ENCODE measurements around the gene MRRF.
"Not testable (repeated sequence)": the region's sequence is repeated elsewhere in the genome, so short reads cannot be mapped to it uniquely, and the experiment has no call there.

MRRF gene

DNA sequence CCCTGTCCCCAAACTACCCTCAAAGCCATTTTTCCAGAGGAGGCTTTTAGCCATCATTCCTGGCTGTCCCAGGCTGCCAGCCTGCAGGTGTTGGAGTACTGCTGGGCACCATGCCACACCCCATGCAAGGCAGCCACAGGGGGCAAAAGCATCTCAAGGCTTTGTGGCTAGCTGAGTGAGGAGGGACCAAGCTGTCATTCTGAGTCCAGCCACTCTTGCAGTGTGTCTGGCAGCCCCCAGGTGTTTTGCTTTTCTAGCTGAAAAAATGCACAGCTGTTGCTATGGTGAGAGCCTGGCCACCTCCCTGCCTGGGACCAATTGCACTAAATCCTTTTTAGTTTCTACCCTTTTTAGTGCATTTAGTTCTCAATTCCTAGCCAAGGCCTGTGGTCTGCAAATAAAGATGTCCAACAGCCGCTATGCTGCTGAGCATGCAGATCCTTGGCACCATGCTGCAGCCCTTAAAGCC, 55.8 kb downstream of the MRRF start:
- DNase-seq (ENCODE audit: extremely low read depth, insufficient read length), result no peak
- H3K36me3 ChIP-seq (ENCODE audit: control insufficient read depth, insufficient read depth, low read length), result peaks cover 10% of the 10 kb centered on the region
- TF ChIP-seq CTCF (IDR thresholded peaks at IDR 0.05; ENCODE audit: insufficient read depth, low read length, poor library complexity, severe bottlenecking), result no peak
- H3K4me3 ChIP-seq (replicated peaks; ENCODE audit: low read depth, low read length), result no peak overlapping the region
- H3K27me3 ChIP-seq (replicated peaks; ENCODE audit: control insufficient read depth, insufficient read depth, low read length), result no peaks in the 10 kb centered on the region

- no peak overlapping the region for H3K4me3 ChIP-seq (replicated peaks; ENCODE audit: low read depth, low read length)
- DNase-seq (ENCODE audit: extremely low read depth, insufficient read length), result no peak
- TF ChIP-seq CTCF (IDR thresholded peaks at IDR 0.05; ENCODE audit: insufficient read depth, low read length, poor library complexity, severe bottlenecking), result no peak
- peaks cover 8% of the 10 kb centered on the region for H3K36me3 ChIP-seq (ENCODE audit: control insufficient read depth, insufficient read depth, low read length)
- no peaks in the 10 kb centered on the region for H3K27me3 ChIP-seq (replicated peaks; ENCODE audit: control insufficient read depth, insufficient read depth, low read length)
Observed at GRCh38 chr9:122322553-122322952, 57.9 kb downstream of the MRRF start.

GRCh38 chr9:122324665-122325064, 60.0 kb downstream of the MRRF start:
- H3K36me3 ChIP-seq (ENCODE audit: control insufficient read depth, insufficient read depth, low read length); DNase-seq (ENCODE audit: extremely low read depth, insufficient read length); H3K4me3 ChIP-seq (replicated peaks; ENCODE audit: low read depth, low read length); H3K27me3 ChIP-seq (replicated peaks; ENCODE audit: control insufficient read depth, insufficient read depth, low read length): not testable (repeated sequence)

- DNase-seq (ENCODE audit: extremely low read depth, insufficient read length), result no peak
- no peak overlapping the region for H3K4me3 ChIP-seq (replicated peaks; ENCODE audit: low read depth, low read length)
- no peaks in the 10 kb centered on the region for H3K27me3 ChIP-seq (replicated peaks; ENCODE audit: control insufficient read depth, insufficient read depth, low read length)
- TF ChIP-seq CTCF (IDR thresholded peaks at IDR 0.05; ENCODE audit: insufficient read depth, low read length, poor library complexity, severe bottlenecking), result no peak
- peaks cover 8% of the 10 kb centered on the region for H3K36me3 ChIP-seq (ENCODE audit: control insufficient read depth, insufficient read depth, low read length)
Observed at GRCh38 chr9:122325124-122325523, 60.4 kb downstream of the MRRF start.

- no peak for DNase-seq (ENCODE audit: extremely low read depth, insufficient read length)
- H3K27me3 ChIP-seq (replicated peaks; ENCODE audit: control insufficient read depth, insufficient read depth, low read length), result no peaks in the 10 kb centered on the region
- H3K36me3 ChIP-seq (ENCODE audit: control insufficient read depth, insufficient read depth, low read length), result peaks cover 6% of the 10 kb centered on the region
- no peak for TF ChIP-seq CTCF (IDR thresholded peaks at IDR 0.05; ENCODE audit: insufficient read depth, low read length, poor library complexity, severe bottlenecking)
- H3K4me3 ChIP-seq (replicated peaks; ENCODE audit: low read depth, low read length), result no peak overlapping the region
Observed at GRCh38 chr9:122327175-122327574, 62.5 kb downstream of the MRRF start.

- TF ChIP-seq CTCF (IDR thresholded peaks at IDR 0.05; ENCODE audit: insufficient read depth, low read length, poor library complexity, severe bottlenecking), result no peak
- no peak for DNase-seq (ENCODE audit: extremely low read depth, insufficient read length)
- Histone ChIP-seq H3K27me3 (replicated peaks; ENCODE audit: control insufficient read depth, insufficient read depth, low read length) (no peaks in the 10 kb centered on the region), H3K36me3 (ENCODE audit: control insufficient read depth, insufficient read depth, low read length) (peaks cover 2% of the 10 kb centered on the region), H3K4me3 (replicated peaks; ENCODE audit: low read depth, low read length) (no peak overlapping the region)
Observed at GRCh38 chr9:122329597-122329996, 64.9 kb downstream of the MRRF start.

DNA sequence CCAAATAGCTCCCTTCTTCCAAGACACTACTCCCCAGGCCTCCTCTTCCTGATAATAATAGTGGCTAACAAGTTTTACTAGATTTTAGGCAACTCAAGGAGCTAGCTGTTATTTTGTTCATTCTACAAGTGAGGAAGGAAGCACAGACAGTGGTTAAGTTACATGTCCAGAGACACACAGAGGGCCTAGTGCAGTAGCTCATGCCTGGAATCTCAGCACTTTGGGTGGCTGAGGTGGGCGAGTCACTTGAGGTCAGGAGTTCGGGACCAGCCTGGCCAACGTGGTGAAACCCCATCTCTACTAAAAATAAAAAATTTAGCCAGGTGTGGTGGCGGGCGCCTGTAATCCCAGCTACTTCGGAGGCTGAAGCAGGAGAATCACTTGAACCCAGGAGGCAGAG, 65.8 kb downstream of the MRRF start:
- DNase-seq (ENCODE audit: extremely low read depth, insufficient read length); H3K36me3 ChIP-seq (ENCODE audit: control insufficient read depth, insufficient read depth, low read length); H3K4me3 ChIP-seq (replicated peaks; ENCODE audit: low read depth, low read length); H3K27me3 ChIP-seq (replicated peaks; ENCODE audit: control insufficient read depth, insufficient read depth, low read length): not testable (repeated sequence)

Measured in GM06990 (cell line).